GM12801 (cell line): ENCODE data around the gene NUCKS1.

Experiments
- TF ChIP-seq, protein P1 (sequence below): IDR thresholded peaks from one replicate; pipeline ENCODE4 v1.5.1; 2011; ENCODE audit warnings: control low read depth; ENCODE audit not compliant: insufficient read length; ENCODE audit errors: extremely low read depth

Gene NUCKS1

DNA sequence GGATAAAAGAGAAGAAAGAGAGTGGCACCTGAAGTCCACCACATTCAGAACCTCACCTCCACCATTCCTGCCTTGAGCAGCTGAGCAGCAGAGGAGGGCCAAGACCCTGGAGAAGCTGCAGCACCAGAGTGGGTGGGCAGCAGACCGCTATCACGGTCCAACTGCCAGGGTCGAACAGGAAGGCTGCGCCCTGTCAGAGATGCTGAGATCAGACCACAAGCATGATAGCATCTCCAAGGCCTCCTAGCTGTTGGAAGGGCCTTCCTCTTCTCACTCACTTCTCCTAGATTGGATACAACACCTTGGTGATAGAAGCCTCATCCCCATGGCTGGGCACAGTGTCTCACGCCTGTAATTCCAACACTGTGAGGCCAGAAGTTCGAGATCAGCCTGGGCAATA is 57.6 kb downstream of the NUCKS1 start:
- TF ChIP-seq, protein P1, sequence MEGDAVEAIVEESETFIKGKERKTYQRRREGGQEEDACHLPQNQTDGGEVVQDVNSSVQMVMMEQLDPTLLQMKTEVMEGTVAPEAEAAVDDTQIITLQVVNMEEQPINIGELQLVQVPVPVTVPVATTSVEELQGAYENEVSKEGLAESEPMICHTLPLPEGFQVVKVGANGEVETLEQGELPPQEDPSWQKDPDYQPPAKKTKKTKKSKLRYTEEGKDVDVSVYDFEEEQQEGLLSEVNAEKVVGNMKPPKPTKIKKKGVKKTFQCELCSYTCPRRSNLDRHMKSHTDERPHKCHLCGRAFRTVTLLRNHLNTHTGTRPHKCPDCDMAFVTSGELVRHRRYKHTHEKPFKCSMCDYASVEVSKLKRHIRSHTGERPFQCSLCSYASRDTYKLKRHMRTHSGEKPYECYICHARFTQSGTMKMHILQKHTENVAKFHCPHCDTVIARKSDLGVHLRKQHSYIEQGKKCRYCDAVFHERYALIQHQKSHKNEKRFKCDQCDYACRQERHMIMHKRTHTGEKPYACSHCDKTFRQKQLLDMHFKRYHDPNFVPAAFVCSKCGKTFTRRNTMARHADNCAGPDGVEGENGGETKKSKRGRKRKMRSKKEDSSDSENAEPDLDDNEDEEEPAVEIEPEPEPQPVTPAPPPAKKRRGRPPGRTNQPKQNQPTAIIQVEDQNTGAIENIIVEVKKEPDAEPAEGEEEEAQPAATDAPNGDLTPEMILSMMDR: no peak

DNA sequence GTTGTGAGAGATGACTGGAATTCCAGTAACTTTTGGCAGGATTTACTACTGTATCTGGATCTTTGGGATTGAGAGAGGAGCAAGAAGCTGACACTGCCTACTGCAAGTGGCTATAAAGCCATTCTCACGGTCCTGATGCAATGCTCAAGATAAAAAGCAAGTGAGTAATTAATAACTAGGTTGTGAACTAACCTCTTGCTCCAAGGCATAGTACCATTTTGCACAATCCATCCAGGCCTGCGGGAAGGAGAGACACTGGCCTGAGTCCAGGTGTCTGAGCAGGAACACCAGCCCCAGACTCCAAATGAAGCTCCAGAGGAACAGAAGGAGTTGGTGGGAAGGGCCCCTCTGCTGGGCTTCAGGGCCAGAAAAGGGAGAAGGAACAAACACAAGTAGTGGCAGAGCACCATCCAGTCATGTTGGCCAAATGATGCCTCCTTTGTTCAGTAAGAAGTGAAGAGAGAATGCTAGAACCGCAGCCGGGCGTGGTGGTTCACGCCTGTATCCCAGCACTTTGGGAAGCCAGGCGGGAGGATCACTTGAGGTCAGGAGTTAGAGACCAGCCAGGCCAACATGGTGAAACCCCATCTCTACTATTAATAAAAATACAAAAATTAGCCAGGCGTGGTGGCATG is 59.7 kb downstream of the NUCKS1 start:
- TF ChIP-seq, protein P1: no peak

DNA sequence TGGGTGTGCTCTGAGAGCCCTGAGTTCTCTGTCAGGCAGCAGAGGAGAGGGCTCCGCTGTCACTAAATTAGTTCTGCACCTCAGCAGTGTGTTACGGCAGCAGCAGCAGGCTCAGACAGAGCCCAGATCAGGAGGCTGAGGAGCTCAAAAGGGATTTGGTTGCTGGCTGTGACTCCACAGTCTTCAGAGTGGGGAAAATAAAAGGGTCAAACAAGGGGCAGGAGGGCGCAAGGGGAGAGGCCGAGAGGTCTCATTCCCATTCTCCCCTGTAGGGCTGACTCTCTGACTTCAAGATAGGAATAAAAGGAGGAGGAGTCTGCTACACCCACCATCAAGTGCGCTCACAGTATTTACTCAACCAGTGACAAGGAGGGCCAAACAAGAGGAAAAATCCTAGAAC is 60.5 kb downstream of the NUCKS1 start:
- TF ChIP-seq, protein P1: no peak

DNA sequence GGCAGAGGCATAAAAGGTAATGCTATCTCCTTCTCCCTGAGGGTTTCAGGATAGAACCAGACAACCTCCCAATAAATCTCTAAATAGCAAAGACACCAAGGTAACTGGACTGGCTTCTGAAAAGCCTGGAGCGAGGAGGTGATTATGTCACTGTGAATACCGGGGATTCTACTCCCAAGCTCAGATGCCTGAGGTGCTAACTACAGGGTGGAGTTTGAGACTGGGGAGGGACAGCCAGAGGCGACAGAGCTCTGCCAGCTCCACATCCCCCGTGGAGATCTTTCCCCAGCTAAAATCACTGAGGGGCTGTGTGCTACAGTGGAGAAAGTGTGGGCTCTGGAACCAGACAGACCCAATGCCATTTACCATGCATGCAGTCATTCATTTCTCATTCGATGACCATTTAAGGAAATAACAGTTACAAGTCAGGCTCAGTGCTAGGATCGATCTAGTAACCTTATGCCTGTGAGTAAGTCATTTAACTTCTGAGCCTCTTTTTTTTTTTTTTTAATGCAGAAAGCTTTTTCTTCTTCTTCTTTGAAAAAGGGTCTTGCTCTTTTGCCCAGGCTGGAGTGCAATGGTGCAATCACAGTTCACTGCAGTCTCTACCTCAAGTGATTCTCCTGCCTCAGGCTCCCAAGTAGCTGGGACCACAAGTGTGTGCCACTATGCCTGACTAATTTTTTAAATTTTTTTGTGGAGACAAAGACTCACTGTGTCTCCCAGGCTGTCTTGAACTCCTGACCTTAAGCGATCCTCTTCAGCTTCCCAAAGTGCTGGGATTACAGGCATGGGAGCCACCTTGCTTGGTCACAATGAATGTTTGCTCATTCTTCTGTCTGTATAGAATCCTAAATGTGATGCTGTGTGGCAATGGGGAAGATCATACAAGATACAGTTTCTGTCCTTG is 61.6 kb downstream of the NUCKS1 start:
- TF ChIP-seq, protein P1: no peak

DNA sequence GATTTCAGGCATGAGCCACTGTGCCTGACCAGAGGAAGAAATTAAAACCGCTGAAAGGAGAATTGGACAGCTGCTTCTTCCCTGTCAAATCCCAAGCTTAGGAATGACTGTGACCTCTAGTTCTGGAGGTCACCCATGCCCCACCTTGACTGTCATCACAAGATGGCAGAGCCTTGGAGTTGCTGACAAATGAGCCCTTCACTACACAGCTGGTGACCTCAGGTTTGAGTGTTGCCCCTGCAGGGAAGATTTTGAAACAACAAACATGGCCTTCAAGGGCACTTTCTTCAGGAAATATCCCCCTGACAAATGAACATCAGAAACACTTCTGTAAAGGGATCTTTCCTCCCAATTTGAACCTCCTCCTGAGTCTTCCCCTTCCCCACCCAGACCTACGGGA is 62.7 kb downstream of the NUCKS1 start:
- TF ChIP-seq, protein P1: no peak

DNA sequence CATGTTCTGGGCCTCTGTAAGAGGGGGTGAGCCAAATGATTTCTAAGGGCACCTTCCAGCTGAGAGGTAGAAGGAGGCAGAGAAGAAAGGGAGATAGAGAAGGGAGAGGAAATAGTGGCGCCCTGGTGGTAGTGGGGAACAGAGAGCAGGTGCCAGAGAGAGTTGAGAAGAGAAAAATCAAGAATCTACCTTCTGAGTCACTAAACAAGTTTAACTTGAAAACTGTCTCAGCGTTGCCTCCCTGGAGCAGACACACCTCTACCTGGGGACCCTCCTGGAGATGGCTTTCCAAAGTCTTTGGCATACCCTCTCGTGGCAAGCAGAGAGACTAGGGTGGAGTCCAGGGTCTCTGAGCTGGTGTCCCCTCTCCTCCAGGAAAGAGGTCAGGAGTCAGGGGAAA is 68.6 kb downstream of the NUCKS1 start:
- TF ChIP-seq, protein P1: no peak

DNA sequence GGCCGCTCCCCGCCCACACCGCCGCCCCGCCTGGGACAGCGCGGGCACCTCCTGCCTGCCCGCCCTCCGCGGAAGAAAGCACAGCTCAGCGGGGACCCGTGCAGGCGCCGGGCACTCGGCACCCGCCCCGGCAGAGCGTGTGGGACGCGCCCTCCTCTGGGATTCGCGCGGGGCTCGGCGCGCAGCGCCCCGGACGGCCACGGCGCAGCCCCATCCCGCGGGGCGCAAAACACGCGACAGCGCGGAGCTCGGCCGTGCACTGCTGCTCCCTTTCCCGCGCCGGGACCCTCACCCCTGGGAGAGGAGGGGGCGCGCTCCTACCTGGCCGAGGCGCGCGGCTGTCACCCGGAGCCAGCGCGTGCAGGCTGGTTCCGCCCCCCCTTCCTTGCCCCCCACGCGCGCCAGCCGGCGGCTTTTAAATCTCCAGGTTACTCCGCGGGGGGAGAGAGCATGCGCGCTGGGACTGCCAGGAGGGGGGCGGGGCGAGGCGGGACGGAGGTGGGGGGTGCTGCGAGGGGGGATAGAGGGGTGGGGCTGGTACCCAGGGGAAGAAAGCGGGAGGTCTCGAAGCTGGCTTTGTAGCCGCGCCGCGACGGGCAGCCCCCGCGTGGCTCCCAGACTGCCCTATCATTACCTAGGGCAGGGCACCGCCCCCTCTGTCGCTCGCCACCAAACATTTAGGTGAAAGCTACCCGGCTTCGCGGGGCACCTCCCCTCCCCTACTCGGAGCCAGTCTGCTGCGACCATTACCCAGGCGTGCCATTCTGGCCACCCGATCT is 69.7 kb downstream of the NUCKS1 start, which contains the start of gene SLC45A3:
Gene SLC45A3 (minus strand): TSS at position 437 of the 779 bp plus-strand sequence. CDS start 15,853 bp downstream, outside the sequence.
- TF ChIP-seq, protein P1: no peak
